HepG2 (cell line): Measurements from ENCODE around the gene CERS1. TPM values are rescaled to one million over a fixed set of nuclear protein-coding genes. Genes with fewer than 3 reads are reported as not detected.

Source experiments
- CENPX ChIP-seq: sonication (generic); formaldehyde crosslinking; IDR thresholded peaks from 2 replicates; pipeline ENCODE4 v1.9.0; 2021; ENCODE audit warnings: mild to moderate bottlenecking, missing genetic modification reagents, moderate library complexity
- FOXC1 ChIP-seq: sonication (generic); formaldehyde crosslinking; IDR thresholded peaks from 2 replicates; pipeline ENCODE4 v1.8.0; 2022; ENCODE audit warnings: mild to moderate bottlenecking, missing genetic modification reagents, borderline replicate concordance
- HNF4A ChIP-seq: sonication (generic); formaldehyde crosslinking; IDR thresholded peaks from 2 replicates; pipeline ENCODE4 v1.4.0; 2020; ENCODE audit warnings: missing genetic modification reagents
- RBFOX2 ChIP-seq: fragments of 200-400 bp; formaldehyde crosslinking; IDR thresholded peaks from 2 replicates; pipeline ENCODE4 v1.6.1; 2017; ENCODE audit warnings: low read depth, mild to moderate bottlenecking, low read length
- RFXANK ChIP-seq: IDR thresholded peaks from 2 replicates; pipeline ENCODE4 v1.6.1; 2016
- TAF15 ChIP-seq: fragments of 200-400 bp; formaldehyde crosslinking; IDR thresholded peaks from one replicate; pipeline ENCODE4 v1.6.1; 2018; ENCODE audit warnings: mild to moderate bottlenecking, low read depth, low read length; ENCODE audit not compliant: poor library complexity, severe bottlenecking
- ZBTB42 ChIP-seq: sonication (generic); formaldehyde crosslinking; IDR thresholded peaks from 2 replicates; pipeline ENCODE4 v1.5.0; 2020; ENCODE audit warnings: mild to moderate bottlenecking, missing genetic modification reagents
- ZNF296 ChIP-seq: sonication (generic); formaldehyde crosslinking; conservative IDR thresholded peaks from 2 replicates; pipeline ENCODE4 v1.5.0; 2020; ENCODE audit warnings: mild to moderate bottlenecking, missing genetic modification reagents
- ZNF614 ChIP-seq: IDR thresholded peaks from 2 replicates; pipeline ENCODE4 v1.6.1; 2018; ENCODE audit warnings: missing biosample characterization, missing genetic modification reagents, inconsistent platforms, borderline replicate concordance
- ZSCAN25 ChIP-seq: sonication (generic); formaldehyde crosslinking; IDR thresholded peaks from 2 replicates; pipeline ENCODE4 v1.8.0; 2022; ENCODE audit warnings: mild to moderate bottlenecking, missing genetic modification reagents
- polyA plus RNA-seq, 8 experiments: library from polyadenylated mRNA; depleted of rRNA in 3 of 8; stranded (reverse) in 7 of 8; unstranded in 1 of 8; fragments of >200 nt; fragmentation: Illumina TruSeq in 4 of 8; extraction: Trizol in 4 of 8; gene quantifications; 2 replicates each; pipeline versions ENCODE4 v1.2.1 to v1.2.3, GENCODE V29; 2011 to 2016; ENCODE audit warnings: low read depth in 4 of 8, missing spikeins in 1 of 8, mixed read lengths in 1 of 8; ENCODE audit not compliant: insufficient read depth in 1 of 8
- total RNA-seq, 5 experiments: library from RNA; depleted of rRNA; stranded (reverse); fragments of >200 nt; fragmentation: Illumina TruSeq; extraction: Trizol; gene quantifications; 2 replicates each; pipeline ENCODE4 v1.2.3, GENCODE V29; 2016; ENCODE audit warnings: low read depth in 1 of 5
- TF ChIP-seq, protein P1 (sequence below): sonication (generic); formaldehyde crosslinking; IDR thresholded peaks from 2 replicates; pipeline ENCODE4 v1.5.0; 2020; ENCODE audit warnings: mild to moderate bottlenecking, missing genetic modification reagents
- TF ChIP-seq, protein P2 (sequence below): IDR thresholded peaks from 2 replicates; pipeline ENCODE4 v1.6.1; 2018; ENCODE audit warnings: missing genetic modification reagents
- TF ChIP-seq, protein P3 (sequence below): sonication (generic); formaldehyde crosslinking; IDR thresholded peaks from 2 replicates; pipeline ENCODE4 v1.4.0; 2020; ENCODE audit warnings: missing genetic modification reagents
- TF ChIP-seq, protein P4 (sequence below): IDR thresholded peaks from 2 replicates; pipeline ENCODE4 v1.6.1; 2012; ENCODE audit warnings: low read length, improper control_type of control experiment
- TF ChIP-seq, protein P5 (sequence below): sonication (generic); formaldehyde crosslinking; IDR thresholded peaks from 2 replicates; pipeline ENCODE4 v1.8.0; 2022; ENCODE audit warnings: mild to moderate bottlenecking, missing genetic modification reagents, moderate library complexity
- TF ChIP-seq, protein P6 (sequence below), 2 experiments: sonication (generic) in 1 of 2; formaldehyde crosslinking in 1 of 2; IDR thresholded peaks; 2 replicates each; pipeline versions ENCODE4 v1.5.1 to v1.6.1; 2011 to 2020; ENCODE audit warnings: borderline replicate concordance in 1 of 2, low read depth in 1 of 2, low read length in 1 of 2, mild to moderate bottlenecking in 1 of 2, missing genetic modification reagents in 1 of 2, moderate library complexity in 1 of 2

Gene CERS1
- total and polyA plus RNA-seq, 2 of the 13 experiments (the other 11 are each of a cell fraction or from before 2014, with no cell fraction given), result 4.6 to 9.8 TPM

DNA sequence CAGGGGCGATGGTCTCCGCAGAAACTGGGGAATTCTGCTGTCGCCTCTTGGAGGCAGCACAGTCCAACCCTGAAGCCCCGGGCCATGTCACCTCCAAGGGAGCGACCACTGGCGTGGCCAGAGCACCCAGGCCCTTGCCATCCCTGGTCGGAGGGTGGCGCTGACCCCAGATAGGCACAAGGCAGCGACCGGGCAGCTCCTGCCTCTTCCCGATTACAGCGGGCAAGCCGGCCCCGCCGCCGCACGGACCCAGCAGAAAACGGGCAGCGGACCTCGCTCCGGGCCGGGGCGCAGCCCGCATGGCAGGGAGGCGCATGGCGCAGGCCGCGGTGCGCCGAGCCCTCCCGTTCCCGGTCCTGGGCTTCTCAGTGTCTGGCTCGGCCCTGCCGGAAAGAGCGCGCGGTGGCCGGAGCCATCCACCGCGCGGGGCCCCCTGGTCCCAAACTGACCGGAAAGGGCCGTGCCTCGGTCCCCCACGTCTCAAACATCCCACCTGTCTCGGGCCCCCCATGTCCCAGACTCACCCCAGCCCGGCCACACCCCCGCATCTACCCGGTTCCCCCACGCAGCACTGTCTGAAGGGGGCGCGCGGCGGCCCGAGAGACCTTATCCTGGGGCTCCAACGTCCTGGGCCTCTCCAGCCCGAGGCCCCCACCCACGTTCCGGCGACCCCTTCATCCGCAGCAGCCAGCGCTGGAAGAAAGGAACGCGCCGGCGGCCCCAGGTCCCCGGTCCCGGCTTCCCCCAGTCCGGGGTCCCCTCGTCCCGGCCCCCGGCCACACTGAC lies 727 bp downstream of the CERS1 start (continued):
- TF ChIP-seq, protein P1, sequence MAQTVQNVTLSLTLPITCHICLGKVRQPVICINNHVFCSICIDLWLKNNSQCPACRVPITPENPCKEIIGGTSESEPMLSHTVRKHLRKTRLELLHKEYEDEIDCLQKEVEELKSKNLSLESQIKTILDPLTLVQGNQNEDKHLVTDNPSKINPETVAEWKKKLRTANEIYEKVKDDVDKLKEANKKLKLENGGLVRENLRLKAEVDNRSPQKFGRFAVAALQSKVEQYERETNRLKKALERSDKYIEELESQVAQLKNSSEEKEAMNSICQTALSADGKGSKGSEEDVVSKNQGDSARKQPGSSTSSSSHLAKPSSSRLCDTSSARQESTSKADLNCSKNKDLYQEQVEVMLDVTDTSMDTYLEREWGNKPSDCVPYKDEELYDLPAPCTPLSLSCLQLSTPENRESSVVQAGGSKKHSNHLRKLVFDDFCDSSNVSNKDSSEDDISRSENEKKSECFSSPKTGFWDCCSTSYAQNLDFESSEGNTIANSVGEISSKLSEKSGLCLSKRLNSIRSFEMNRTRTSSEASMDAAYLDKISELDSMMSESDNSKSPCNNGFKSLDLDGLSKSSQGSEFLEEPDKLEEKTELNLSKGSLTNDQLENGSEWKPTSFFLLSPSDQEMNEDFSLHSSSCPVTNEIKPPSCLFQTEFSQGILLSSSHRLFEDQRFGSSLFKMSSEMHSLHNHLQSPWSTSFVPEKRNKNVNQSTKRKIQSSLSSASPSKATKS (CRISPR knock-in tag), result no peak
- peak; percentile 64 for TF ChIP-seq RBFOX2
- no peak for TF ChIP-seq FOXC1
- TF ChIP-seq, protein P2, sequence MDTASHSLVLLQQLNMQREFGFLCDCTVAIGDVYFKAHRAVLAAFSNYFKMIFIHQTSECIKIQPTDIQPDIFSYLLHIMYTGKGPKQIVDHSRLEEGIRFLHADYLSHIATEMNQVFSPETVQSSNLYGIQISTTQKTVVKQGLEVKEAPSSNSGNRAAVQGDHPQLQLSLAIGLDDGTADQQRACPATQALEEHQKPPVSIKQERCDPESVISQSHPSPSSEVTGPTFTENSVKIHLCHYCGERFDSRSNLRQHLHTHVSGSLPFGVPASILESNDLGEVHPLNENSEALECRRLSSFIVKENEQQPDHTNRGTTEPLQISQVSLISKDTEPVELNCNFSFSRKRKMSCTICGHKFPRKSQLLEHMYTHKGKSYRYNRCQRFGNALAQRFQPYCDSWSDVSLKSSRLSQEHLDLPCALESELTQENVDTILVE (CRISPR knock-in tag), result no peak
- TF ChIP-seq ZNF296 (CRISPR knock-in tag), result 0 out of 2 replicates have a peak, but pooled peaks have one; percentile 70
- TF ChIP-seq, protein P3, sequence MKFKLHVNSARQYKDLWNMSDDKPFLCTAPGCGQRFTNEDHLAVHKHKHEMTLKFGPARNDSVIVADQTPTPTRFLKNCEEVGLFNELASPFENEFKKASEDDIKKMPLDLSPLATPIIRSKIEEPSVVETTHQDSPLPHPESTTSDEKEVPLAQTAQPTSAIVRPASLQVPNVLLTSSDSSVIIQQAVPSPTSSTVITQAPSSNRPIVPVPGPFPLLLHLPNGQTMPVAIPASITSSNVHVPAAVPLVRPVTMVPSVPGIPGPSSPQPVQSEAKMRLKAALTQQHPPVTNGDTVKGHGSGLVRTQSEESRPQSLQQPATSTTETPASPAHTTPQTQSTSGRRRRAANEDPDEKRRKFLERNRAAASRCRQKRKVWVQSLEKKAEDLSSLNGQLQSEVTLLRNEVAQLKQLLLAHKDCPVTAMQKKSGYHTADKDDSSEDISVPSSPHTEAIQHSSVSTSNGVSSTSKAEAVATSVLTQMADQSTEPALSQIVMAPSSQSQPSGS (CRISPR knock-in tag), result peak; percentile 32; the same call in 1 of the 2 replicates
- no peak for TF ChIP-seq HNF4A (CRISPR knock-in tag)
- TF ChIP-seq RFXANK (CRISPR knock-in tag), result no peak
- TF ChIP-seq, protein P4, sequence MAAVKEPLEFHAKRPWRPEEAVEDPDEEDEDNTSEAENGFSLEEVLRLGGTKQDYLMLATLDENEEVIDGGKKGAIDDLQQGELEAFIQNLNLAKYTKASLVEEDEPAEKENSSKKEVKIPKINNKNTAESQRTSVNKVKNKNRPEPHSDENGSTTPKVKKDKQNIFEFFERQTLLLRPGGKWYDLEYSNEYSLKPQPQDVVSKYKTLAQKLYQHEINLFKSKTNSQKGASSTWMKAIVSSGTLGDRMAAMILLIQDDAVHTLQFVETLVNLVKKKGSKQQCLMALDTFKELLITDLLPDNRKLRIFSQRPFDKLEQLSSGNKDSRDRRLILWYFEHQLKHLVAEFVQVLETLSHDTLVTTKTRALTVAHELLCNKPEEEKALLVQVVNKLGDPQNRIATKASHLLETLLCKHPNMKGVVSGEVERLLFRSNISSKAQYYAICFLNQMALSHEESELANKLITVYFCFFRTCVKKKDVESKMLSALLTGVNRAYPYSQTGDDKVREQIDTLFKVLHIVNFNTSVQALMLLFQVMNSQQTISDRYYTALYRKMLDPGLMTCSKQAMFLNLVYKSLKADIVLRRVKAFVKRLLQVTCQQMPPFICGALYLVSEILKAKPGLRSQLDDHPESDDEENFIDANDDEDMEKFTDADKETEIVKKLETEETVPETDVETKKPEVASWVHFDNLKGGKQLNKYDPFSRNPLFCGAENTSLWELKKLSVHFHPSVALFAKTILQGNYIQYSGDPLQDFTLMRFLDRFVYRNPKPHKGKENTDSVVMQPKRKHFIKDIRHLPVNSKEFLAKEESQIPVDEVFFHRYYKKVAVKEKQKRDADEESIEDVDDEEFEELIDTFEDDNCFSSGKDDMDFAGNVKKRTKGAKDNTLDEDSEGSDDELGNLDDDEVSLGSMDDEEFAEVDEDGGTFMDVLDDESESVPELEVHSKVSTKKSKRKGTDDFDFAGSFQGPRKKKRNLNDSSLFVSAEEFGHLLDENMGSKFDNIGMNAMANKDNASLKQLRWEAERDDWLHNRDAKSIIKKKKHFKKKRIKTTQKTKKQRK, result no peak
- TF ChIP-seq CENPX (CRISPR knock-in tag), result no peak
- TF ChIP-seq, protein P5, sequence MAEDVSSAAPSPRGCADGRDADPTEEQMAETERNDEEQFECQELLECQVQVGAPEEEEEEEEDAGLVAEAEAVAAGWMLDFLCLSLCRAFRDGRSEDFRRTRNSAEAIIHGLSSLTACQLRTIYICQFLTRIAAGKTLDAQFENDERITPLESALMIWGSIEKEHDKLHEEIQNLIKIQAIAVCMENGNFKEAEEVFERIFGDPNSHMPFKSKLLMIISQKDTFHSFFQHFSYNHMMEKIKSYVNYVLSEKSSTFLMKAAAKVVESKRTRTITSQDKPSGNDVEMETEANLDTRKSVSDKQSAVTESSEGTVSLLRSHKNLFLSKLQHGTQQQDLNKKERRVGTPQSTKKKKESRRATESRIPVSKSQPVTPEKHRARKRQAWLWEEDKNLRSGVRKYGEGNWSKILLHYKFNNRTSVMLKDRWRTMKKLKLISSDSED (CRISPR knock-in tag), result no peak
- peak; percentile 65; the same call in 1 of the 2 replicates for TF ChIP-seq ZNF614 (CRISPR knock-in tag)
- no peak for TF ChIP-seq TAF15
- TF ChIP-seq, protein P6, sequence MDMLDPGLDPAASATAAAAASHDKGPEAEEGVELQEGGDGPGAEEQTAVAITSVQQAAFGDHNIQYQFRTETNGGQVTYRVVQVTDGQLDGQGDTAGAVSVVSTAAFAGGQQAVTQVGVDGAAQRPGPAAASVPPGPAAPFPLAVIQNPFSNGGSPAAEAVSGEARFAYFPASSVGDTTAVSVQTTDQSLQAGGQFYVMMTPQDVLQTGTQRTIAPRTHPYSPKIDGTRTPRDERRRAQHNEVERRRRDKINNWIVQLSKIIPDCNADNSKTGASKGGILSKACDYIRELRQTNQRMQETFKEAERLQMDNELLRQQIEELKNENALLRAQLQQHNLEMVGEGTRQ (IDR thresholded peaks at IDR 0.05; ENCODE audit: low read depth, low read length), result no peak
- TF ChIP-seq, protein P6 (CRISPR knock-in tag; IDR thresholded peaks at IDR 0.05; ENCODE audit: borderline replicate concordance), result no peak
- 0 out of 2 replicates have a peak, but pooled peaks have one; percentile 45 for TF ChIP-seq ZSCAN25 (CRISPR knock-in tag)
- no peak for TF ChIP-seq ZBTB42 (CRISPR knock-in tag)
